Heart right ventricle (tissue), 16 donors: ENCODE measurements around the gene PLXNA2. TPM values are rescaled to one million over a fixed set of nuclear protein-coding genes. Genes with fewer than 3 reads are reported as not detected.

Experiments used
- ATAC-seq, 8 donors: fragments of 200-7000 bp; cut with Tn5 transposase; one replicate each; pipeline ENCODE4 v1.9.1; 2020; ENCODE audit warnings: mild to moderate bottlenecking in 8 of 8, moderate library complexity in 8 of 8, moderate number of reproducible peaks in 1 of 8
- DNase-seq, 2 donors: peaks; one replicate each; pipeline ENCODE4 v3.0.0-alpha.2; 2020
- H3K27ac ChIP-seq, 10 donors: fragments of 200-600 bp; sonication (generic) in 2 of 10; one replicate each; pipeline versions ENCODE4 v1.5.0 to v1.8.0; 2020 to 2022; ENCODE audit warnings: mild to moderate bottlenecking in 3 of 10
- H3K27me3 ChIP-seq, 7 donors: fragments of 200-600 bp; one replicate each; pipeline ENCODE4 v1.8.0; 2021 to 2022; ENCODE audit warnings: mild to moderate bottlenecking in 2 of 7
- H3K36me3 ChIP-seq, 9 donors: fragments of 200-600 bp; sonication (generic) in 1 of 9; one replicate each; pipeline versions ENCODE4 v1.5.0 to v1.8.0; 2020 to 2022; ENCODE audit warnings: mild to moderate bottlenecking in 2 of 9
- H3K4me1 ChIP-seq, 9 donors: fragments of 200-600 bp; sonication (generic) in 1 of 9; one replicate each; pipeline versions ENCODE4 v1.5.0 to v1.8.0; 2020 to 2022; ENCODE audit warnings: mild to moderate bottlenecking in 4 of 9
- H3K4me3 ChIP-seq, 10 donors: fragments of 200-600 bp; sonication (generic) in 2 of 10; one replicate each; pipeline versions ENCODE4 v1.5.0 to v1.8.0; 2020 to 2022; ENCODE audit warnings: mild to moderate bottlenecking in 7 of 10, moderate library complexity in 2 of 10
- H3K9me3 ChIP-seq, 11 donors: fragments of 200-600 bp in 10 of 11; sonication (generic) in 2 of 11; one replicate each; pipeline versions ENCODE4 v1.5.0 to v1.8.0; 2013 to 2022; ENCODE audit warnings: mild to moderate bottlenecking in 2 of 11, control low read depth in 1 of 11, moderate library complexity in 1 of 11
- WGBS, 2 donors: extraction: QIAGEN DNeasy Blood & Tissue Kit; methylation state at CpG; one replicate each; pipeline ENCODE4 v1.1.7; 2013; ENCODE audit warnings: inconsistent platforms in 1 of 2; 5-methylcytosine and 5-hydroxymethylcytosine counted together
- intact Hi-C, 10 donors: fragments of 100-400 bp; cut with DNase I; formaldehyde crosslinking; loops; one replicate each; pipeline versions ENCODE4 v1.11.1 to v1.14.2; 2022
- polyA plus RNA-seq, 2 donors: library from polyadenylated mRNA; stranded (reverse); fragments of 200-250 nt; gene quantifications; one replicate each; pipeline ENCODE4 v1.2.3, GENCODE V29; 2013
- total RNA-seq, 10 donors: library from RNA; stranded (reverse); fragmentation: NEBNext Ultra II Directional in 3 of 10; extraction: Animal tissue kit (Norgen Biotek cat#: 25700) in 3 of 10; gene quantifications; one replicate each; pipeline versions ENCODE4 v1.2.1 to v1.2.4, GENCODE V29; 2021 to 2023
- TF ChIP-seq, protein P1 (sequence below), 9 donors: fragments of 200-600 bp; sonication (generic) in 2 of 9; IDR thresholded peaks; one replicate each; pipeline versions ENCODE4 v1.5.0 to v1.8.0; 2021 to 2022; ENCODE audit warnings: antibody characterized with exemption in 9 of 9, mild to moderate bottlenecking in 5 of 9, moderate library complexity in 1 of 9
- donor health status: Arrhythmogenic right ventricular cardiomyopathy.
- donor health status: ischemic (EF 13 %, LVEDD 7.1; RV severe dilation, severe dysfunction).
- donor health status: healthy with polysubstance abuse.
- donor health status: DM: no; HTN: yes; CAD: no.
- donor health status: DM: no; HTN: no; CAD: no.
- donor health status: ischemic (EF 25% LVEDD 6.9; RV normal size, moderate dysfunction).
- donor health status: ischemic (EF 25% LVEDD 5.7; RV mildly dilated, moderate dysfunction).
- donor health status: healthy.
- donor health status: DM: yes; HTN: yes; CAD: no.
- donor health status: Ischemic cardiomyopathy.
- donor health status: ischemic (EF 35%, LVEDD 5.7; RV mildly dilated, moderate dysfunction).
- donor health status: nonischemic (EF 11% LVEDD 7.7; RV severe dilation, severe dysfunction).
- donor health status: DM: yes; HTN: yes; CAD: no.
- donor health status: PGD.
- donor health status: ischemic (EF 29% LVEDD 5.4; RV normal size, mild dysfunction).
- donor health status: nonischemic (EF 23%, LVEDD 6.1; RV moderate dilation, normal function).

Gene PLXNA2
- total and polyA plus RNA-seq, 12 donors: 6.1 to 31.6 (median 17.9) TPM

- intact Hi-C loops: no loop called here
- peaks cover under 1 to 26% (median 12%) of the 10 kb centered on the region in 9 donors for H3K4me1 ChIP-seq
- WGBS, 2 donors: 97% methylated on average over 4 of the region's 4 CpGs
- ATAC-seq (no peak), DNase-seq (no peak)
- H3K9me3 ChIP-seq: no peaks in the 10 kb centered on the region
- H3K4me3 ChIP-seq: no peak overlapping the region
- no peaks in the 10 kb centered on the region for H3K27me3 ChIP-seq
- TF ChIP-seq, protein P1, sequence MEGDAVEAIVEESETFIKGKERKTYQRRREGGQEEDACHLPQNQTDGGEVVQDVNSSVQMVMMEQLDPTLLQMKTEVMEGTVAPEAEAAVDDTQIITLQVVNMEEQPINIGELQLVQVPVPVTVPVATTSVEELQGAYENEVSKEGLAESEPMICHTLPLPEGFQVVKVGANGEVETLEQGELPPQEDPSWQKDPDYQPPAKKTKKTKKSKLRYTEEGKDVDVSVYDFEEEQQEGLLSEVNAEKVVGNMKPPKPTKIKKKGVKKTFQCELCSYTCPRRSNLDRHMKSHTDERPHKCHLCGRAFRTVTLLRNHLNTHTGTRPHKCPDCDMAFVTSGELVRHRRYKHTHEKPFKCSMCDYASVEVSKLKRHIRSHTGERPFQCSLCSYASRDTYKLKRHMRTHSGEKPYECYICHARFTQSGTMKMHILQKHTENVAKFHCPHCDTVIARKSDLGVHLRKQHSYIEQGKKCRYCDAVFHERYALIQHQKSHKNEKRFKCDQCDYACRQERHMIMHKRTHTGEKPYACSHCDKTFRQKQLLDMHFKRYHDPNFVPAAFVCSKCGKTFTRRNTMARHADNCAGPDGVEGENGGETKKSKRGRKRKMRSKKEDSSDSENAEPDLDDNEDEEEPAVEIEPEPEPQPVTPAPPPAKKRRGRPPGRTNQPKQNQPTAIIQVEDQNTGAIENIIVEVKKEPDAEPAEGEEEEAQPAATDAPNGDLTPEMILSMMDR (IDR thresholded peaks at IDR 0.05): no peak
- peaks cover 0 to 11% (median 0%) of the 10 kb centered on the region in 9 donors for H3K36me3 ChIP-seq
- no peak overlapping the region for H3K27ac ChIP-seq
These were observed 121.4 kb downstream of the PLXNA2 start for GRCh38 chr1:208122612-208123358.

DNA sequence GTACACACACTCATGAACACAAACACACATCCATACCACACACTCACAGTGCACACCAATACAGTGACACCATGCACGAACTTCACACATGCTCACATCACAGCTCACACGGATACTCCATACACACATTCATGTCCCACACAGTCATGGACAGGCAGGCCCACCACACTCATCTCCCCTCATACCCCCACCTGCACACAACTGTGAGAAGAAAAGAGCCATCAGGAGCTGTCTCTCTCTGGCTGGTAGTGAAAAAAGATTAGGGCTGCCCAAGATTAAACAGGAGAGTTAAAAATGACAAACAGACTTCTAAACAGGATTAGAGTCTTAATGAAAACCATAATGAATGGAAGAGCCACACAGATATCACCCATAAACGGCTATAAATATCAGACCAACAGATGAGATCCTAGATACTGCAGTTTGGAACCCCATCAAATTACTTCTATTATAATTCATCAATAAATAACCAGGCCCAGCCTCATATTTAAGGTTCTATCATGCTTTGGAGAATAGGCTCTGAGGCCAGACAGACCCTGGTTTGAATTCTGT lies 122.3 kb downstream of the PLXNA2 start:
- H3K4me1 ChIP-seq: peaks cover 0 to 27% (median 14%) of the 10 kb centered on the region in 9 donors
- DNase-seq (no peak), ATAC-seq (no peak)
- WGBS, 2 donors: 97 to 98% methylated on average over 3 of the region's 3 CpGs
- H3K9me3 ChIP-seq: no peaks in the 10 kb centered on the region
- H3K4me3 ChIP-seq: no peak overlapping the region
- no peaks in the 10 kb centered on the region for H3K27me3 ChIP-seq
- TF ChIP-seq, protein P1 (IDR thresholded peaks at IDR 0.05): no peak
- intact Hi-C loops: no loop called here
- H3K27ac ChIP-seq: no peak overlapping the region
- peaks cover 0 to 12% (median 0%) of the 10 kb centered on the region in 9 donors for H3K36me3 ChIP-seq

DNA sequence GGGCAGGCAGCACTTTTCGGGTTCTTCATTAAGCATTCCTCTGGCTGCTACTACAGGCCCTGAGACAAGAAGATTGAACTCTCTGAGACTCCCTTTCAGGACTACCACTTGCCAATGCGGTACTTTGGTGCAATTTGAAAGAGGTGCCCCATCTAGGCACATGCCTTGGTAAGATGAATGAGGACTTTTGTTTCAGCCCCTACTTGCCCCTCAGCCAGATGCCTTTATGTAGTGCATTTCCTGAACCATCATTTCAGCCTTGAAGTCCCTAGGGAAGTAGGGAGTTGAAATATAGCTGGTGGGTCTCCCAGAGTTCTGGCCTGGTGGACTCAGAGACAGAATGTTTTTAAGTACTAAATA lies 123.8 kb downstream of the PLXNA2 start:
- intact Hi-C loops: no loop called here
- TF ChIP-seq, protein P1 (IDR thresholded peaks at IDR 0.05): no peak
- Histone ChIP-seq H3K4me3 (no peak overlapping the region), H3K36me3 (peaks cover 0 to 12% (median 0%) of the 10 kb centered on the region in 9 donors), H3K27ac (no peak overlapping the region), H3K27me3 (no peaks in the 10 kb centered on the region), H3K9me3 (no peaks in the 10 kb centered on the region), H3K4me1 (peaks cover 0 to 41% (median 24%) of the 10 kb centered on the region in 9 donors)
- ATAC-seq: no peak
- 42 to 90% methylated on average over 2 of the region's 2 CpGs for WGBS, 2 donors
- DNase-seq: no peak

- no peak overlapping the region for H3K4me3 ChIP-seq
- intact Hi-C loops: no loop called here
- peaks cover 0 to 12% (median 0%) of the 10 kb centered on the region in 9 donors for H3K36me3 ChIP-seq
These were observed 125.2 kb downstream of the PLXNA2 start for GRCh38 chr1:208118841-208119606.

More at GRCh38 chr1:208118841-208119606, 125.2 kb downstream of the PLXNA2 start:
- 86 to 87% methylated on average over 12 of the region's 12 CpGs for WGBS, 2 donors
- H3K27ac ChIP-seq: no peak overlapping the region
- DNase-seq: no peak
- H3K9me3 ChIP-seq: no peaks in the 10 kb centered on the region
- H3K4me1 ChIP-seq: peaks cover 0 to 41% (median 24%) of the 10 kb centered on the region in 9 donors
- no peaks in the 10 kb centered on the region for H3K27me3 ChIP-seq
- ATAC-seq: no peak
- TF ChIP-seq, protein P1 (IDR thresholded peaks at IDR 0.05): no peak
